ENCODE results near the gene RSPH6A. TPM values are rescaled to one million over a fixed set of nuclear protein-coding genes. Genes with fewer than 3 reads are reported as not detected.

Gene RSPH6A
- total RNA-seq, 1 experiment from 2014 or later: 0.39 TPM

GRCh38 chr19:45769821-45770191, 45.3 kb downstream of the RSPH6A start (continued):
- TF ChIP-seq CREM (CRISPR knock-in tag; IDR thresholded peaks at IDR 0.05) (no peak; the same call in 1 of the 2 replicates), OVOL2 (CRISPR knock-in tag; IDR thresholded peaks at IDR 0.05; ENCODE audit: borderline replicate concordance) (no peak), AR (CRISPR knock-in tag; IDR thresholded peaks at IDR 0.05) (no peak), GRHL2 (CRISPR knock-in tag; IDR thresholded peaks at IDR 0.05; ENCODE audit: insufficient replicate concordance, severe bottlenecking) (no peak), MYBL2 (CRISPR knock-in tag; IDR thresholded peaks at IDR 0.05) (0 out of 2 replicates have a peak, but pooled peaks have one; percentile 27), TEAD4 (CRISPR knock-in tag; IDR thresholded peaks at IDR 0.05) (no peak), SMAD3 (CRISPR knock-in tag; IDR thresholded peaks at IDR 0.05; ENCODE audit: borderline replicate concordance) (peak; percentile 17; the same call in 1 of the 2 replicates), TCF7 (CRISPR knock-in tag; IDR thresholded peaks at IDR 0.05; ENCODE audit: low read depth) (0 out of 2 replicates have a peak, but pooled peaks have one; percentile 68), RORB (CRISPR knock-in tag; IDR thresholded peaks at IDR 0.05) (no peak), EMX1 (CRISPR knock-in tag; IDR thresholded peaks at IDR 0.05) (no peak; the same call in 1 of the 2 replicates), ZMAT4 (CRISPR knock-in tag; IDR thresholded peaks at IDR 0.05) (peak; percentile 55; the same call in 1 of the 2 replicates), ETV6 (CRISPR knock-in tag; IDR thresholded peaks at IDR 0.05) (no peak), ZNF423 (CRISPR knock-in tag; IDR thresholded peaks at IDR 0.05) (no peak), JAZF1 (CRISPR knock-in tag; IDR thresholded peaks at IDR 0.05) (no peak), NFE2L1 (CRISPR knock-in tag; IDR thresholded peaks at IDR 0.05) (0 out of 2 replicates have a peak, but pooled peaks have one; percentile 43), HMGXB4 (CRISPR knock-in tag; IDR thresholded peaks at IDR 0.05) (no peak), GTF2I (CRISPR knock-in tag; conservative IDR thresholded peaks at IDR 0.05) (no peak), ZNF512 (CRISPR knock-in tag; IDR thresholded peaks at IDR 0.05; ENCODE audit: borderline replicate concordance) (0 out of 2 replicates have a peak, but pooled peaks have one; percentile 68), ESRRA (CRISPR knock-in tag; IDR thresholded peaks at IDR 0.05; ENCODE audit: borderline replicate concordance) (no peak), ZBTB21 (CRISPR knock-in tag; IDR thresholded peaks at IDR 0.05; ENCODE audit: borderline replicate concordance) (0 out of 2 replicates have a peak, but pooled peaks have one; percentile 35), SOX15 (CRISPR knock-in tag; IDR thresholded peaks at IDR 0.05) (no peak), GABPB1 (CRISPR knock-in tag; IDR thresholded peaks at IDR 0.05) (no peak), SMAD4 (CRISPR knock-in tag; IDR thresholded peaks at IDR 0.05) (0 out of 2 replicates have a peak, but pooled peaks have one; percentile 17), HMGA2 (CRISPR knock-in tag; IDR thresholded peaks at IDR 0.05) (no peak), FOXP1 (CRISPR knock-in tag; IDR thresholded peaks at IDR 0.05; ENCODE audit: borderline replicate concordance) (peak; percentile 3; the same call in 1 of the 2 replicates), NFATC4 (CRISPR knock-in tag; IDR thresholded peaks at IDR 0.05) (peak; percentile 30)

All from WTC11 (cell line).